KMS-11 (cell line): ENCODE results near the gene LGALS3BP.

Source experiments
- H2AFZ ChIP-seq: fragments of 200-600 bp; sonication (generic); 2 replicates; pipeline ENCODE4 v1.6.1; 2016; ENCODE audit warnings: antibody characterized with exemption, mixed run types, low read depth
- H3K27ac ChIP-seq: fragments of 200-600 bp; sonication (generic); 2 replicates; pipeline ENCODE4 v1.6.1; 2016; ENCODE audit warnings: mild to moderate bottlenecking, mixed run types
- H3K27me3 ChIP-seq: fragments of 200-600 bp; sonication (generic); 2 replicates; pipeline ENCODE4 v1.6.1; 2017; ENCODE audit warnings: mild to moderate bottlenecking, low read depth, mixed run types, moderate library complexity; ENCODE audit not compliant: insufficient read depth
- H3K36me3 ChIP-seq: fragments of 200-600 bp; sonication (generic); 2 replicates; pipeline ENCODE4 v1.6.1; 2017; ENCODE audit warnings: mild to moderate bottlenecking, mixed run types; ENCODE audit not compliant: insufficient read depth
- H3K4me1 ChIP-seq: fragments of 200-600 bp; sonication (generic); 2 replicates; pipeline ENCODE4 v1.6.1; 2016; ENCODE audit warnings: mild to moderate bottlenecking, low read depth, mixed run types; ENCODE audit not compliant: poor library complexity, severe bottlenecking
- H3K4me2 ChIP-seq: fragments of 200-600 bp; sonication (generic); 2 replicates; pipeline ENCODE4 v1.7.0; 2016; ENCODE audit warnings: mild to moderate bottlenecking, mixed run types
- H3K4me3 ChIP-seq: fragments of 200-600 bp; sonication (generic); IDR thresholded peaks from 2 replicates; pipeline ENCODE4 v1.6.1; 2017; ENCODE audit warnings: low read depth, low read length, mixed read lengths; ENCODE audit not compliant: insufficient read depth
- H3K79me2 ChIP-seq: fragments of 200-600 bp; sonication (generic); 2 replicates; pipeline ENCODE4 v1.6.1; 2016; ENCODE audit warnings: low read depth, mixed run types; ENCODE audit not compliant: insufficient read depth
- H3K9ac ChIP-seq: fragments of 200-600 bp; sonication (generic); 2 replicates; pipeline ENCODE4 v1.6.1; 2016; ENCODE audit warnings: mild to moderate bottlenecking, mixed run types
- H4K20me1 ChIP-seq: fragments of 200-600 bp; sonication (generic); 2 replicates; pipeline ENCODE4 v1.6.1; 2016; ENCODE audit warnings: mild to moderate bottlenecking, mixed run types; ENCODE audit not compliant: insufficient read depth
- CTCF ChIP-seq: fragments of 200-600 bp; sonication (generic); conservative IDR thresholded peaks from 2 replicates; pipeline ENCODE4 v1.6.1; 2017; ENCODE audit warnings: low read depth, mild to moderate bottlenecking, antibody characterized with exemption, low read length, moderate library complexity, mixed read lengths

LGALS3BP gene

GRCh38 chr17:78977997-78978973 lies 1.4 kb downstream of the LGALS3BP start:
- Histone ChIP-seq H3K27me3 (no peaks in the 10 kb centered on the region), H3K4me2 (no peak overlapping the region), H3K4me3 (no peak overlapping the region), H4K20me1 (no peaks in the 10 kb centered on the region), H3K79me2 (no peaks in the 10 kb centered on the region), H3K27ac (no peak overlapping the region), H3K4me1 (no peaks in the 10 kb centered on the region), H3K36me3 (no peaks in the 10 kb centered on the region), H2AFZ (no peak overlapping the region), H3K9ac (no peak overlapping the region)
- no peak for TF ChIP-seq CTCF

- Histone ChIP-seq H3K79me2 (no peaks in the 10 kb centered on the region), H3K4me3 (no peak overlapping the region), H3K4me1 (no peaks in the 10 kb centered on the region), H3K27me3 (no peaks in the 10 kb centered on the region), H3K27ac (no peak overlapping the region), H4K20me1 (no peaks in the 10 kb centered on the region), H3K36me3 (no peaks in the 10 kb centered on the region), H3K9ac (no peak overlapping the region), H3K4me2 (no peak overlapping the region), H2AFZ (no peak overlapping the region)
- no peak for TF ChIP-seq CTCF
Measured at GRCh38 chr17:78977681-78977943, 2.1 kb downstream of the LGALS3BP start.

- TF ChIP-seq CTCF = no peak
- Histone ChIP-seq H3K79me2 (no peaks in the 10 kb centered on the region), H2AFZ (no peak overlapping the region), H3K9ac (no peak overlapping the region), H3K36me3 (no peaks in the 10 kb centered on the region), H3K4me2 (no peak overlapping the region), H3K4me3 (no peak overlapping the region), H3K27ac (no peak overlapping the region), H4K20me1 (no peaks in the 10 kb centered on the region), H3K27me3 (no peaks in the 10 kb centered on the region), H3K4me1 (no peaks in the 10 kb centered on the region)
Measured at GRCh38 chr17:78976907-78977680, 2.6 kb downstream of the LGALS3BP start.

- Histone ChIP-seq H3K36me3 (no peaks in the 10 kb centered on the region), H3K4me2 (no peak overlapping the region), H3K27ac (no peak overlapping the region)
Measured at GRCh38 chr17:78974635-78975591, 4.8 kb downstream of the LGALS3BP start.

More at GRCh38 chr17:78974635-78975591, 4.8 kb downstream of the LGALS3BP start:
- Histone ChIP-seq H2AFZ (no peak overlapping the region), H3K4me3 (no peak overlapping the region), H3K9ac (no peak overlapping the region), H3K4me1 (peaks cover 14% of the 10 kb centered on the region), H3K79me2 (no peaks in the 10 kb centered on the region), H3K27me3 (no peaks in the 10 kb centered on the region), H4K20me1 (no peaks in the 10 kb centered on the region)
- no peak for TF ChIP-seq CTCF
